CD4-positive, alpha-beta T cell (primary cell): ENCODE data around the gene COPZ1. TPM values are rescaled to one million over a fixed set of nuclear protein-coding genes. Genes with fewer than 3 reads are reported as not detected.
A peak's percentile ranks its signal among the peaks of the same experiment; 100 is the strongest.

Experiments used
- ATAC-seq: fragments of 200-7000 bp; cut with Tn5 transposase; one replicate; pipeline ENCODE4 v1.10.0; 2022; ENCODE audit warnings: mild to moderate bottlenecking; ENCODE audit not compliant: poor library complexity
- CTCF ChIA-PET: fragments of 350-600 bp; sonication (Branson Sonifier 250); formaldehyde crosslinking; loops from one replicate; lab custom pipeline; 2021; ENCODE audit warnings: antibody characterized with exemption, inconsistent platforms; lab: Charles Lee
- POLR2A ChIA-PET: fragments of 350-600 bp; sonication (Branson Sonifier 250); formaldehyde crosslinking; loops from one replicate; lab custom pipeline; 2021; ENCODE audit warnings: antibody characterized with exemption, inconsistent platforms; lab: Charles Lee
- DNase-seq, 14 experiments: peaks; one replicate each; pipeline ENCODE4 v3.0.0-alpha.2; 2013 to 2020; ENCODE audit warnings: mixed read lengths in 2 of 14
- H3K27ac ChIP-seq, 2 donors: one replicate each; pipeline versions ENCODE4 v1.5.1 to v1.7.0; 2013; ENCODE audit warnings: low read length in 2 of 2, low read depth in 1 of 2, mild to moderate bottlenecking in 1 of 2
- H3K27me3 ChIP-seq, 2 experiments: 1 replicate in 1 of 2; 2 replicates in 1 of 2; pipeline versions ENCODE4 v1.6.1 to v1.7.0; 2013; ENCODE audit warnings: low read length in 2 of 2, control low read depth in 1 of 2, mild to moderate bottlenecking in 1 of 2, moderate library complexity in 1 of 2; ENCODE audit not compliant: insufficient read depth in 2 of 2, control insufficient read depth in 1 of 2
- H3K36me3 ChIP-seq: one replicate; pipeline ENCODE4 v1.6.1; 2013; ENCODE audit warnings: low read length, control low read depth; ENCODE audit not compliant: insufficient read depth
- H3K4me1 ChIP-seq: one replicate; pipeline ENCODE4 v1.6.1; 2013; ENCODE audit warnings: low read length, control low read depth; ENCODE audit not compliant: insufficient read depth
- H3K4me3 ChIP-seq: one replicate; pipeline ENCODE4 v1.5.1; 2013; ENCODE audit warnings: mild to moderate bottlenecking, low read length, moderate library complexity
- H3K9me3 ChIP-seq, 2 experiments: 1 replicate in 1 of 2; 2 replicates in 1 of 2; pipeline versions ENCODE4 v1.6.1 to v1.7.0; 2013; ENCODE audit warnings: low read length in 2 of 2, mild to moderate bottlenecking in 2 of 2, control low read depth in 1 of 2, moderate library complexity in 1 of 2; ENCODE audit not compliant: control insufficient read depth in 1 of 2, insufficient read depth in 1 of 2
- H3K27ac Mint-ChIP-seq: one replicate; pipeline ENCODE4 v1.8.0; 2020; ENCODE audit warnings: mixed read lengths
- H3K27me3 Mint-ChIP-seq: one replicate; pipeline ENCODE4 v1.8.0; 2021; ENCODE audit warnings: mixed read lengths
- H3K36me3 Mint-ChIP-seq: one replicate; pipeline ENCODE4 v1.8.0; 2021; ENCODE audit warnings: low read depth, mixed read lengths
- H3K4me1 Mint-ChIP-seq: one replicate; pipeline ENCODE4 v1.8.0; 2021; ENCODE audit warnings: low read depth, mixed read lengths
- H3K4me3 Mint-ChIP-seq: one replicate; pipeline ENCODE4 v1.8.0; 2020; ENCODE audit warnings: mild to moderate bottlenecking, mixed read lengths
- H3K9me3 Mint-ChIP-seq: one replicate; pipeline ENCODE4 v1.8.0; 2020; ENCODE audit warnings: mixed read lengths
- intact Hi-C, 2 experiments: fragments of 100-400 bp; cut with DNase I in 1 of 2; cut with micrococcal nuclease in 1 of 2; formaldehyde crosslinking; loops; one replicate each; pipeline versions ENCODE4 v1.15.1 to v1.9.0; 2023 to 2025; cut with DNase I, micrococcal nuclease
- total RNA-seq, 174 experiments: library from RNA in 2 of 174; stranded (reverse) in 2 of 174; gene quantifications; one replicate each; pipeline ENCODE4 v1.2.3 and lab custom pipeline; 2021 to 2026
- TF ChIP-seq, protein P1 (sequence below): fragments of 200-600 bp; IDR thresholded peaks from one replicate; pipeline ENCODE4 v1.8.0; 2022; ENCODE audit warnings: antibody characterized with exemption, mild to moderate bottlenecking

The COPZ1 gene
- total RNA-seq, 2 experiments from 2014 or later, result 31.2 to 33.9 TPM

DNA sequence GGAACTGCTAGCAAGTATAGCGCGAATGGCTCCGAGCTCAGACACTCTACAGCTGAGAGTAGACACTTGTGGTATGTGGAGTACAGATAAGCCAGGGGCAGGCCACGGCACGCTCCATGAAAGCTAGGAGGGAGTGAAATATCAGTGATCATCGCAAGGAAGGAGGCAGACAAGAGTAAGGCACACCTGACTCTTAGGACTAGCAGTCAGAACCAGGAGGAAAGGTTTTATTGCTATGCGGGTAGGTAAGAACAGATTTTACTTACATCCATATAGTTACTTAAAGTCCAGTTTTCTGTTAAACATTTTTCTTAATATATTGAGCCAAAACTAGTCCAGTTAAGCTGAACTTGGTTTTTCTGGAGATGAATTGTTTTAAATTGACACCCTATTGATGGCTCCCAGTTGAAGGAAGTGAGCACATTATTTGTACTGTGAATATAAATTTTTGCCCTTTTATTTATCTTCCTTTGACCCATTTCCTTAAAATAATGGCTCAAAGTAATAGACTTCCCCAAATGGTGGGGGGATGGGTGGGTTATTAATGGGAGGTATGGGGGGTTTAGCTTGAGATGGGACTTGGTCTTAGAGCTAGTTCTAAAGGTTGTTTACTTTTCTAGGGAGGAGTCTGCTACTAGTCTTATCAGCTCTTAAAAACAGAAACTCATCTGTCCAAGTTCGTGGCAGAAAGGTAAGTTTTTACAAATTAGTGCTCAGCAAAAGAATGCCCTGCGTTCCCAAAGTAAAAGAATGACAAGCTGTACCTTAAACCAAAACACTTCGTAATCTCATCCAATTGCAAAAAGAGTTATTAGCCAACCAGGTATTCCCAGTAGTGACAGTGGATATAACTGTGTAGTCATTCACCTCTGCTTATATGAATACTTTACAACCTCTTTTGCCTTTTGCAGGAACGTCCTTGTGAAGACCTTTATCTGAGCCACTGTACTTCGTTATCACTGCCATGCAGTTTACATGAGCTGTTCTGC, 38.6 kb upstream of the COPZ1 start:
- H3K27me3 ChIP-seq, result no peaks in the 10 kb centered on the region
- Mint-ChIP-seq H3K9me3 (no peaks in the 10 kb centered on the region), H3K27ac (peak overlapping the region; percentile 41), H3K4me1 (no peaks in the 10 kb centered on the region), H3K36me3 (peaks cover 4% of the 10 kb centered on the region), H3K4me3 (peak overlapping the region; percentile 22), H3K27me3 (no peaks in the 10 kb centered on the region)
- CTCF ChIA-PET, result interaction anchor here (1.0 to 1.4 kb wide), 5 partner anchors 9 to 93 kb away, joined by 3 to 5 read pairs (median 4); partner anchors contain the start of gene COPZ1
- TF ChIP-seq, protein P1, sequence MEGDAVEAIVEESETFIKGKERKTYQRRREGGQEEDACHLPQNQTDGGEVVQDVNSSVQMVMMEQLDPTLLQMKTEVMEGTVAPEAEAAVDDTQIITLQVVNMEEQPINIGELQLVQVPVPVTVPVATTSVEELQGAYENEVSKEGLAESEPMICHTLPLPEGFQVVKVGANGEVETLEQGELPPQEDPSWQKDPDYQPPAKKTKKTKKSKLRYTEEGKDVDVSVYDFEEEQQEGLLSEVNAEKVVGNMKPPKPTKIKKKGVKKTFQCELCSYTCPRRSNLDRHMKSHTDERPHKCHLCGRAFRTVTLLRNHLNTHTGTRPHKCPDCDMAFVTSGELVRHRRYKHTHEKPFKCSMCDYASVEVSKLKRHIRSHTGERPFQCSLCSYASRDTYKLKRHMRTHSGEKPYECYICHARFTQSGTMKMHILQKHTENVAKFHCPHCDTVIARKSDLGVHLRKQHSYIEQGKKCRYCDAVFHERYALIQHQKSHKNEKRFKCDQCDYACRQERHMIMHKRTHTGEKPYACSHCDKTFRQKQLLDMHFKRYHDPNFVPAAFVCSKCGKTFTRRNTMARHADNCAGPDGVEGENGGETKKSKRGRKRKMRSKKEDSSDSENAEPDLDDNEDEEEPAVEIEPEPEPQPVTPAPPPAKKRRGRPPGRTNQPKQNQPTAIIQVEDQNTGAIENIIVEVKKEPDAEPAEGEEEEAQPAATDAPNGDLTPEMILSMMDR, result no peak
- no peak overlapping the region for H3K4me3 ChIP-seq
- no peaks in the 10 kb centered on the region for H3K9me3 ChIP-seq
- intact Hi-C loops, result loop anchor here in 1 of 2 experiments (5.0 kb wide), 1 partner anchor 156 kb away; no protein-coding TSS in a partner anchor
- POLR2A ChIA-PET, result interaction anchor here (0.9 to 2.6 kb wide), 7 partner anchors 10 to 73 kb away, joined by 3 to 19 read pairs (median 4); partner anchors contain the start of gene COPZ1
- peaks cover 72% of the 10 kb centered on the region for H3K36me3 ChIP-seq
- no peak overlapping the region for H3K27ac ChIP-seq
- ATAC-seq, result no peak
- DNase-seq, result no peak
- H3K4me1 ChIP-seq, result peaks cover 37% of the 10 kb centered on the region

DNA sequence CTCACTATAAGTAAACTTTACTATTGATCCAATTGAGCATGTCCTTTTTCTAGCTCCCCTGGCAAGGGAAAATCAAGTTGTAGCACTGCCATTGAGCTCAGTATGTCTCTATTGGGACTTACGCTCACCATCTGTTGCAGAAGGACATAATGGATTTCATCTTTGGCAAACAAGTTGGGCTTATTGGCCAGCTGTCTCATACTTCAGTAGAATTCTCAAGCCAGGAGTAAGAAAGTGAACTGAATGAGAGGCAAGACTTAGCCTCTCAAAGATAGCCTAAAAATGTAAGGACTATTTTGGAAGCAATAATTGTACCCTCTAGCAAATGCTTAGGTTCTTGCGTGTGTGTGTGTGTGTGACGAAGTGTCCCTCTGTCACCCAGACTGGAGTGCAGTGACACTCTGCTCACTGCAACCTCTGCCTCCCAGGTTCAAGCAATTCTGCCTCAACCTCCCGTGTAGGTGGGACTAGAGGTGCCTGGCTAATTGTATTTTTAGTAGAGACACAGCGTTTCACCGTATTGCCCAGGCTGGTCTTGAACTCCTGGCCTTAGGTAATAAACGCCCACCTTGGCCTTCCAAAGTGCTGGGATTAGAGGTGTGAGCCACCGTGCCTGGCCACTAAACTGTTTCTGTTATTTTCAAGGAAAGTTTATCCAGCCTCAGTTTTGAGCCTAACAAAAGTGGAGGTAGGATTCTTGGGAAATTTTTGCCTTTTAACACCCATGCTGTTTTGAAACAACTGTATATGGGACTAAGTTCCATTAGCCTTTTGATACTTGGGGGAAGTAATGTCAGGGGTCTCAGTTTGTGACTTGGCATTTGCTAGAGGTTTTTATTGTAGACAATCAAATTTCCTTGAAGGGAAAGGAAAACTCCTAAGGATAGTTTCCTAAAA, 37.4 kb upstream of the COPZ1 start:
- peaks cover 25% of the 10 kb centered on the region for H3K4me1 ChIP-seq
- ATAC-seq, result no peak
- H3K27ac ChIP-seq, result no peak overlapping the region

More for the DNA sequence above, 37.4 kb upstream of the COPZ1 start:
- H3K27ac Mint-ChIP-seq, result peak overlapping the region; percentile 40
- TF ChIP-seq, protein P1, result no peak
- Histone ChIP-seq H3K36me3 (peaks cover 60% of the 10 kb centered on the region), H3K9me3 (no peaks in the 10 kb centered on the region), H3K4me3 (no peak overlapping the region), H3K27me3 (no peaks in the 10 kb centered on the region)
- H3K36me3 Mint-ChIP-seq, result peaks cover 4% of the 10 kb centered on the region
- POLR2A ChIA-PET, result interaction anchor here (1.1 to 2.6 kb wide), 4 partner anchors 11 to 72 kb away, joined by 4 to 19 read pairs (median 6); partner anchors contain the start of gene COPZ1
- H3K4me3 Mint-ChIP-seq, result no peak overlapping the region
- no peaks in the 10 kb centered on the region for H3K9me3 Mint-ChIP-seq
- H3K27me3 Mint-ChIP-seq, result no peaks in the 10 kb centered on the region
- DNase-seq, result no peak
- intact Hi-C loops, result loop anchor here in 1 of 2 experiments (5.0 kb wide), 1 partner anchor 155 kb away; no protein-coding TSS in a partner anchor
- CTCF ChIA-PET, result interaction anchor here (1.0 to 1.4 kb wide), 4 partner anchors 7 to 92 kb away, joined by 3 to 5 read pairs (median 4); partner anchors contain the start of gene COPZ1
- no peaks in the 10 kb centered on the region for H3K4me1 Mint-ChIP-seq
